Superior temporal gyrus (tissue), 1 donor: ENCODE data around the gene AEBP2.
"Not testable (repeated sequence)": the region's sequence is repeated elsewhere in the genome, so short reads cannot be mapped to it uniquely, and the experiment has no call there.

Source experiments
- DNase-seq: peaks from one replicate; pipeline ENCODE4 v3.0.0-alpha.2; 2016; ENCODE audit errors: extremely low spot score

The AEBP2 gene

GRCh38 chr12:19421503-19422282, 17.6 kb upstream of the AEBP2 start:
- no peak for DNase-seq

DNA sequence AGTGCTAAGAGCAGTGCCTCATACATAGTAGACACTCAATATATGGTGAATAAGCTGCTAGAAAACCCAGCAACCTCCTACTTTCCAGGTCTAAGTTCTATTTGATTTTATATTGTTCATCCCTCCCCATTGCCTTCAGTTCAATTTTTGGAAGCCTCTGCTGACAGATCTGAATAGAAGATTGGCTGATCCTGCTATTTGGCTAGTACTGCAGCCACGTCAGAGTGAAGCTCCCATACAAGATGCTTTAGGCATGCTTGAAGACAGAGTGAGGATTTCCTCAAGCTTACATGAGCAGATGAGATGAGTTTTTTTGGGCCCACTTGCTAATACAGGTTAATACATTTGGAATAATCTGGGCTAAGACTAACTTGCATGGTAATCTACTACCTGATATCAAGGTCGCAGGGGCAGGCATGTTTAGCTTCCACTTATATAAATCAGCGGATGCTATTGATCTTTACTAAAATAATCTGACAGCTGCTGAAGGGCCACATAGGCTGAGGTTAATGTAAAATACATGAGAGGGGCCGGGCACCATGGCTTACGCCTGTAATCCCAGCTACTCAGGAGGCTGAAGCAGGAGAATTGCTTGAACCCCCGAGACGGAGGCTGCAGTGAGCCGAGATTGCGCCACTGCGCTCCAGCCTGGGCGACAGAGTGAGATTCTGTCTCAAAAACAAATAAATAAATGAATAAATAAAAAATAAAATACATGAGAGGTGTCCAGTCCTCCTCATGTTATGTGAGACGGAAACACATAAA, 15.9 kb upstream of the AEBP2 start:
- DNase-seq: no peak

DNA sequence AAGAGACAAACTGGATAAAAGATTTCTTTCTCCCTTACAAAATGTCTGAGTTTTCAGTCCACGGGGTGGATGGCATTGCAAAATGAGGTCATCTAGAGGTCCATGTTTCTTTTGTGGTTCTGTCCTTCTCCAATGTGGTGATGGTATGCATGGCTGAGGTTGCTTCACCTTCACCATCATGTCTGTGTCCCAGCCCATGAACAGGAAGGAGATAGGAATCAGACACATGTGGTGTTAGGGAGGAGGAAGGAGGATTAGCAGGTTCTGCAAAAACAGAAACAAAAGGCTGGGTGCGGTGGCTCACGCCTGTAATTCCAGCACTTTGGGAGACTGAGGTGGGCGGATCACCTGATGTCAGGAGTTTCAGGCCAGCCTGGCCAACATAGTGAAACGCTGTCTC, 11.0 kb upstream of the AEBP2 start:
- no peak for DNase-seq

DNA sequence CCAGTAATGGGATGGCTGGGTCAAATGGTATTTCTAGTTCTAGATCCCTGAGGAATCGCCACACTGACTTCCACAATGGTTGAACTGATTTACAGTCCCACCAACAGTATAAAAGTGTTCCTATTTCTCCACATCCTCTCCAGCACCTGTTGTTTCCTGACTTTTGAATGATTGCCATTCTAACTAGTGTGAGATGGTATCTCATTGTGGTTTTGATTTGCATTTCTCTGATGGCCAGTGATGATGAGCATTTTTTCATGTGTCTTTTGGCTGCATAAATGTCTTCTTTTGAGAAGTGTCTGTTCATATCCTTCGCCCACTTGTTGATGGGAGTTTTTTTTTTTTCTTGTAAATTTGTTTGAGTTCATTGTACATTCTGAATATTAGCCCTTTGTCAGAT, 9.8 kb upstream of the AEBP2 start:
- not testable (repeated sequence) for DNase-seq

DNA sequence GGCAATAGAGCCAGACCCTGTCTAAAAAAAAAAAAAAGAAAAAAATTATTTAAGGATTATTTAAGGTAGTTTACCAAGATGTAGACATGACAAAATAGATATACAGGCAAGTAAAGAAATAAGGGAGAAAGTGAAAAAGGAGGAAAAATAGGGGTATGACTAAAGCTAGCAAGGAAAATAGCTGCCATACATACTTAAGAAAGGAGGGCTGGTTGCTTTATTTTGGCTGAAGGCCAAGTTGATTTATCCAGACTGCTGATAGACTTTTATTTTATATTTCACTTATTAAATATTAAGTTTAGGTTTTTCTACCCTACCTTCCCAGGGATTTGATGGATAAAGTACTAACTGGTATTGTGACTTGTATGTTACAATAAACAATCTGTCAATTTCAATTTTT, 8.3 kb upstream of the AEBP2 start:
- DNase-seq: no peak

DNA sequence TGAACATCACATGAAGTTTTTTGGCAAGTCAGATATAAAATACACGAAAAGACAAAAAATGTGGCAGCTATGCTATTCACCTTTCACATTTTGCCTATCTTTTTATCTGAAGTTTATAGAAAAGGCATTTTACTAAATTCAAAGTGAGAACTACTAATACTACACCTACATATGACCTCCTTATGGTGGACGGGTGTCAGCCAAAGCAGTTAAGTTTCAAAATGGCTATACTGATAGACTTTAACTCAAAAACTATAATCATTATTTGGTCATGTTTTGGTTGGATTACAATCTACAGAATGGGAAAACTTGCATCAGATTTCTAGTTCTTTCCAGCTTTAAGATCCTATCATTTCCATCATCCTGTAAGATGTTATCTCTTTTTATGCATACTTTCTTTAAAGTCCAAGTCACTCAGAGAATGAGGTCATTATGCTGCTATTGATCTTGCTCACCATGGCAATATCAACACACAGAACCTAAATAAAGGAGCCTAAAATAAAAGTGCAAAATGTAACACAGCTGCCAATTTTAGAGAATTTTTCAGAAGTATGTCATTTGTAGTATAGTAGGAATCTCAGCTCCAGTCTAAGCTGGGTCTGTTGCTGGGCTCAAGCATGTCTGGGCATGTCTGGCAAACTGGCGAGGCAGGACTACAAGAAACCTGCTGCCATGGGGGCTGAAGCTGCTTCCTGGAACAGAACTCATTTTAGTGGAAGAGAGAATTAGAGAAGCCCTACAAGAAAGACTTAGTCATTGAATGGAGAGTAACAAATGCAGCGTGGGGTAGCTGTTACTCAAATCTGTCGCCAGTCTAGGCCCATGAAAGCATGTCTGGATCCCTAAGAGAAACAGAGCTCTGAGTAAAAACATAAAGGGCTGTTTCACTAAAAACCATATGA, 7.6 kb upstream of the AEBP2 start:
- DNase-seq: no peak

- no peak for DNase-seq
Observed at GRCh38 chr12:19432309-19433170, 6.8 kb upstream of the AEBP2 start.

DNA sequence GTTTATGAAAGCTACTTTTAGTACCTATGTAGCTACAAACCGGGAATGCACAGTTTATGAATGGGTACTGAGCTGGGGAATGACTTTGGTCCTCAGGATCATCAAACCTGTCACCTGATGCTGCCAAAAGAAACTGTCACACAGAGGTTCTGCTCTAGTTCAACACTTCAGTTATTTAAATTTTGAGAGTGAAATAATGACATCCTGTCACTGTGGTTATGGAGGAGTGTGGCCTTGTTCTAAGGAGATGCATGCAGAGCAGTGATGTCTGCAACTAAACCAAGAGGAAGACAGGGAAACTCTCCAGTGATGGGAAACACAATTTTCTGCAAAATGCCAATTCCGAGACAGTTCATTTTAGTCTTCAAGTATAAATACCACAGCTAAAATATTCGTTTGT, 4.8 kb upstream of the AEBP2 start:
- no peak for DNase-seq

GRCh38 chr12:19435831-19436497, 3.3 kb upstream of the AEBP2 start:
- no peak for DNase-seq

DNA sequence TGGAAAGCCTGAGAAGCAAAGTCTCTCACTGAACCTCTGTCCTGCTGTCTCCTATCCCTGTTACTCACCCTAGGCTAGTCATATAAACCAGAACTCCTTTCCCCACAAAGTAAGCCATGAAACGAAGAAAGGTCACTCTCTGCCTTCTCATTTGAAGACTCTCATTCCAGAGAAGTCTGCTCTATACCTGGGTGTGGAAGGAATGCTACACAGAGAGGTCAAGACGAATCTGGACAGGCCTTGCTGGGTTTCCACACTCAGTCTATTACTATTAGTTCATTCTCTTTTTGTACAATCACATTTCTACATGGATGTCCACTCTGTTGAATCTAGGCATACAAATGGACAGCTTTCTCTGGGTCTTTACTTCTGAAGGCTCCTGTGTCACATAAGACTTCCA, 2.4 kb upstream of the AEBP2 start:
- no peak for DNase-seq

- DNase-seq: no peak
Observed at GRCh38 chr12:19437996-19438395, 1.3 kb upstream of the AEBP2 start.

GRCh38 chr12:19440019-19440858, 947 bp downstream of the AEBP2 start:
- DNase-seq: peak; percentile 62

DNA sequence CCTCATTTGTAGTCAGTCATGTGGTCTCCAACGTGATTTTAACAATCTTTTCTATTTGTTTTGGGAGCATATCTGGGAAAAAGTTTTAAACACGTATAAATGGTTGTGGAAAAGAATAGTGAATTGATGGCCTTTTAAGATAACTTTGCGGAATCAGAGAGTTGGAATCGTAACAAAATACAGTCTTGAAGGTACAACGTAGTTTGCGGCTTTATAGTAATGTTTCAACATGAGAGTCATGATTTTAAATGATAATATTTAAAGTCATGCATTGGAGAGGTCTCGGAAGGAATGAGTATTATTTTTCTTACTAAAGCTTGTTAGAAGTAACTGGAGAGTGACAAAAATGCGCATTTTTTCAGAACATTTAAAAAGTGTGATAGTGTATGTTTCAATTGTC, 1.6 kb downstream of the AEBP2 start:
- no peak for DNase-seq

GRCh38 chr12:19443585-19443984, 4.3 kb downstream of the AEBP2 start:
- no peak for DNase-seq

GRCh38 chr12:19444097-19444496, 4.8 kb downstream of the AEBP2 start:
- DNase-seq: no peak

DNA sequence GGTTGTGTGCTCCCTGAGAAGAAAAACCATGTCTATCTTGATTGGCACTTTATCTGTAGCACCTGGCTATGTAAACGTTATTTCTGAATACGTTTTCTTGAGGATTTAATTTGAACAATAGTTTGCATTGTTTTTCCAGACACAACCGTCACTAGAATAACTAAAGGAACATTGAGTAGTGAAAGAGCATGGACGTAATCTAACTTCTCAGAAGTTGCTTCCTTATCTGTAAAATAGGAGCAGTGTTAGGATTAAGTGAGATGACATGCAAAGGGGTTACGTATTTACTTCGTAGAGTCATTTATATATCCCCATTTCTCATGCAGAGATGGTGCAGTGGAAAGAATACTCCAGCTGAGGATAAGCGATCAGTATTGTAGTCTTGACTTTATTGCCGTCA, 8.1 kb downstream of the AEBP2 start:
- DNase-seq: no peak

DNA sequence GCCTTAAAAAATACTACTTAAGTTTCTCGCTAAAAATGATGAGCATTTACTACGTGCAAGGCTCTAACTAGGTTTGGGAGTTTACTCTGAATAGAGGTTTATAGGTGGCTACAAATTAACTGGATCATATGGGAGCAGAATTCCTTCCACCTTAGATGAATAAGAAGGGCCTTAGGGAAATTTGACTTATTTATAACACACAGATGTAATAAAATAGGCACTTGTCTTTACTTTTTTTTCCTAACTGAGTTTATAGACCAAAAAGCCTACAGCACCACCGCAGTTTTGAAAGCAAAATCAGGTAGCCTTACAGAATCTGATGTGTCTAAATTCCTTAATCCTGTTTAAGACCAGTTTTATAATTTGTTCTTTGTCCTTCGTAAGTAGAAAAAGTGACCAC, 10.5 kb downstream of the AEBP2 start:
- no peak for DNase-seq

- DNase-seq: no peak
Observed at GRCh38 chr12:19450362-19450761, 11.1 kb downstream of the AEBP2 start.

- no peak for DNase-seq
Observed at GRCh38 chr12:19451196-19451595, 11.9 kb downstream of the AEBP2 start.

DNA sequence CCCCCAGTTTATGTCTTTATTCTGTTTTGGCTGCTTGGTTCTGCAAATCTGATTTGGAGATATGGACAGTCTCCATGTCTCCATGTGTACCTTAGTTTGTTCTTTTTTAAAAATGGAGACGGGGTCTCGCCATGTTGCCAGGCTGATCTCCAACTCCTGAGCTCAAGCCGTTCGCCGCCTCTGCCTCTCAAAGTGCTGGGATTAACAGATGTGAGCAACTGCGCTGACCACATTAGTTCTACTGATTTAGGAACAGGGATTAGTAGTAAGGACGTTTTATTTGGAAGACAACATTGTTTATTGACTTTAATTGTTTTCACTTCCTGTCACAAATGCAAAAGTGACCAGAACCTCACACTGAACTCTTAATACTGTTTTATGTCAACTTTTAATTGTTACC, 14.7 kb downstream of the AEBP2 start:
- no peak for DNase-seq
